ENCODE results near the gene DMC1. TPM values are rescaled to one million over a fixed set of nuclear protein-coding genes. Genes with fewer than 3 reads are reported as not detected.
A peak's percentile ranks its signal among the peaks of the same experiment; 100 is the strongest.

The DMC1 gene
- total RNA-seq, 5 donors from 2014 or later (not counting 1 experiment from before 2014, with no cell fraction given) = 0.55 to 0.78 (median 0.68) TPM; not detected in 1

DNA sequence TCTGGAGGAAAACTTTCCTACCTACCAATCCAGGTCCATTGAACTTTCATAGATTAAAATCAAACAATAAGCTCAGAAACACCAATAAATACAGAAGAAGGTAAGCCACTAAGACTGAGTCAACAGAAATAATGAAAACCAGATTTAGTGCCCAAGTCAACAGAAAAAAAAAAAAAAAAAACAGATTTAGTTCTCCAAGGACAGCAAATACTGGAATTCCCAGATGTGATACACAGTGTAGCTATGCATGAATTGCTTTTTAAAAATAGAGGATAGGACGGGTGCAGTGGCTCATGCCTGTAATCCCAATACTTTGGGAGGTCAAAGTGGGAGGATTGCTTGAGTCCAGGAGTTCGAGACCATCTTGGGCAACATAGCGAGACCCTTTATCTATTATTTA is 15.7 kb downstream of the DMC1 start:
- ChIA-PET POLR2A (no interaction called here), CTCF (interaction anchor here in 1 of 2 donors (0.6 to 0.7 kb wide), 3 partner anchors 110 to 786 kb away, joined by 3 to 7 read pairs (median 5); no protein-coding TSS in a partner anchor)
- no peaks in the 10 kb centered on the region for H3K4me1 Mint-ChIP-seq
- no peaks in the 10 kb centered on the region for H3K36me3 ChIP-seq (ENCODE audit: control insufficient read depth in 2 of 2, extremely low read depth in 1 of 2, insufficient read depth in 1 of 2, low read length in 1 of 2)
- H3K27me3 Mint-ChIP-seq = no peaks in the 10 kb centered on the region
- no peak overlapping the region for H3K27ac ChIP-seq (ENCODE audit: low read length)
- no peak overlapping the region for H3K4me3 ChIP-seq (ENCODE audit: control insufficient read depth in 1 of 2, extremely low read depth in 1 of 2, low read length in 1 of 2)
- ATAC-seq (replicated peaks in 1 of 4) = no peak
- H3K27me3 ChIP-seq (replicated peaks in 1 of 2; ENCODE audit: control insufficient read depth in 2 of 2, extremely low read depth in 1 of 2, insufficient read depth in 2 of 2, low read length in 1 of 2) = no peaks in the 10 kb centered on the region
- H3K27ac Mint-ChIP-seq = no peak overlapping the region
- no peak for DNase-seq
- no CpG with 5 or more reads among the region's 3 CpGs for WGBS (ENCODE audit: insufficient coverage)
- no peaks in the 10 kb centered on the region for H3K36me3 Mint-ChIP-seq
- H3K9me3 ChIP-seq = no peaks in the 10 kb centered on the region
- no peak overlapping the region for H3K4me3 Mint-ChIP-seq
- no peaks in the 10 kb centered on the region for H3K4me1 ChIP-seq (ENCODE audit: control insufficient read depth in 1 of 2, extremely low read depth in 1 of 2, insufficient read depth in 2 of 2, low read length in 2 of 2)
- H3K9me3 Mint-ChIP-seq = no peaks in the 10 kb centered on the region

DNA sequence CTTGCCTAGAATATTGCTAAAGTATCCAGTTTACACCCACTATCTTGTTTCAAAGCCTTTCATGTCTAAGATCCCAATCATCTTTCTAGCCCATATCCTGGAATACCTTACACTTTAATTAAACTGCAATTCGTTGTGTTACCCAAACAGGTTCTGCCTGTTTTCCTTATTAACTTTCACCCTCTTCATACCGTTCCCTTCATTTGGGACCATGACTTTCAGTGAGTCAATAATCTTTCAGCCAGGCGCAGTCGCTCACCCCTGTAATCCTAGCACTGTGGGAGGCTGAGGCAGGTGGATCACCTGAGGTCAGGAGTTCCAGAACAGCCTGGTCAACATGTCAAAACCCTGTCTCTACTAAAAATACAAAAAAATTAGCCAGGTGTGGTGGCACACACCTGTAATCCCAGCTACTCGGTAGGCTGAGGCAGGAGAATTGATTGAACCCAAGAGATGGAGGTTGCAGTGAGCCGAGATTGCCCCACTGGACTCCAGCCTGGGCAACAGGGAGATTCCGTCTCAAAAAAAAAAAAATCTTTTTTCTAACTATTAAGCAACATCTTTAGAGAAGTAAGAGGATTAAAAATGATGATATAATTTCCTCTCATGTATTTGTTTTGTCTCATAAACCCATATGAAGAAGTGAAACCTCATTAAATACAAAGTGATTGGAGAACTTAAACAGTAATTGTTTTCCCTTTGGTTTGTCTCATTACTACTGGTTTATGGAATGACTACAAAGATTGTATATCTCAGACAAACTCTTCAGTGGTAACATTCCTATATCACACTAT is 20.7 kb downstream of the DMC1 start:
- no peak overlapping the region for H3K4me3 Mint-ChIP-seq
- no peak for ATAC-seq (replicated peaks in 1 of 4)
- no peak overlapping the region for H3K27ac Mint-ChIP-seq
- H3K27me3 Mint-ChIP-seq = no peaks in the 10 kb centered on the region
- POLR2A ChIA-PET = no interaction called here
- peaks cover 0 to 4% (median under 1%) of the 10 kb centered on the region in 3 donors for H3K9me3 Mint-ChIP-seq
- Histone ChIP-seq H3K27me3 (replicated peaks in 1 of 2; ENCODE audit: control insufficient read depth in 2 of 2, extremely low read depth in 1 of 2, insufficient read depth in 2 of 2, low read length in 1 of 2) (no peaks in the 10 kb centered on the region), H3K4me1 (ENCODE audit: control insufficient read depth in 1 of 2, extremely low read depth in 1 of 2, insufficient read depth in 2 of 2, low read length in 2 of 2) (no peaks in the 10 kb centered on the region), H3K27ac (ENCODE audit: low read length) (no peak overlapping the region), H3K4me3 (ENCODE audit: control insufficient read depth in 1 of 2, extremely low read depth in 1 of 2, low read length in 1 of 2) (no peak overlapping the region), H3K36me3 (ENCODE audit: control insufficient read depth in 2 of 2, extremely low read depth in 1 of 2, insufficient read depth in 1 of 2, low read length in 1 of 2) (no peaks in the 10 kb centered on the region), H3K9me3 (no peaks in the 10 kb centered on the region)
- 90% methylated on average over 2 of the region's 7 CpGs for WGBS (ENCODE audit: insufficient coverage)
- CTCF ChIA-PET = no interaction called here
- peaks cover 1% of the 10 kb centered on the region for H3K36me3 Mint-ChIP-seq
- no peaks in the 10 kb centered on the region for H3K4me1 Mint-ChIP-seq
- DNase-seq = no peak

GRCh38 chr22:38540701-38541100 is 29.3 kb downstream of the DMC1 start:
- H3K4me1 ChIP-seq (ENCODE audit: control insufficient read depth in 1 of 2, extremely low read depth in 1 of 2, insufficient read depth in 2 of 2, low read length in 2 of 2) = no peaks in the 10 kb centered on the region
- H3K27ac Mint-ChIP-seq = no peak overlapping the region
- H3K36me3 Mint-ChIP-seq = peaks cover 11% of the 10 kb centered on the region
- no peak overlapping the region for H3K27ac ChIP-seq (ENCODE audit: low read length)
- H3K27me3 Mint-ChIP-seq = no peaks in the 10 kb centered on the region
- no peaks in the 10 kb centered on the region for H3K36me3 ChIP-seq (ENCODE audit: control insufficient read depth in 2 of 2, extremely low read depth in 1 of 2, insufficient read depth in 1 of 2, low read length in 1 of 2)
- ChIA-PET CTCF (no interaction called here), POLR2A (no interaction called here)
- no peak overlapping the region for H3K4me3 Mint-ChIP-seq
- WGBS (ENCODE audit: insufficient coverage) = no CpG with 5 or more reads among the region's 2 CpGs
- no peak for DNase-seq
- H3K9me3 ChIP-seq = no peaks in the 10 kb centered on the region
- no peaks in the 10 kb centered on the region for H3K4me1 Mint-ChIP-seq
- H3K27me3 ChIP-seq (replicated peaks in 1 of 2; ENCODE audit: control insufficient read depth in 2 of 2, extremely low read depth in 1 of 2, insufficient read depth in 2 of 2, low read length in 1 of 2) = no peaks in the 10 kb centered on the region
- ATAC-seq (replicated peaks in 1 of 4) = no peak
- peaks cover 5 to 28% (median 22%) of the 10 kb centered on the region in 3 donors for H3K9me3 Mint-ChIP-seq
- H3K4me3 ChIP-seq (ENCODE audit: control insufficient read depth in 1 of 2, extremely low read depth in 1 of 2, low read length in 1 of 2) = no peak overlapping the region

GRCh38 chr22:38531251-38531938 is 38.6 kb downstream of the DMC1 start:
- H3K4me3 ChIP-seq (ENCODE audit: control insufficient read depth in 1 of 2, extremely low read depth in 1 of 2, low read length in 1 of 2) = no peak overlapping the region
- H3K27ac Mint-ChIP-seq = peak overlapping the region; percentile 85 to 86
- H3K36me3 ChIP-seq (ENCODE audit: control insufficient read depth in 2 of 2, extremely low read depth in 1 of 2, insufficient read depth in 1 of 2, low read length in 1 of 2) = no peaks in the 10 kb centered on the region
- peak overlapping the region; percentile 10 to 60 (median 29) for H3K4me3 Mint-ChIP-seq
- peaks cover 9 to 14% (median 9%) of the 10 kb centered on the region in 3 donors for H3K4me1 Mint-ChIP-seq
- POLR2A ChIA-PET = no interaction called here
- H3K9me3 Mint-ChIP-seq = no peaks in the 10 kb centered on the region
- H3K36me3 Mint-ChIP-seq = no peaks in the 10 kb centered on the region
- CTCF ChIA-PET = interaction anchor here in 1 of 2 donors (0.8 kb wide), 1 partner anchor 8 kb away, joined by 3 read pairs; no protein-coding TSS in a partner anchor
- ATAC-seq (replicated peaks in 1 of 4) (peak; percentile 34 to 62 (median 55)), DNase-seq (no peak)
- H3K27me3 Mint-ChIP-seq = no peaks in the 10 kb centered on the region
- H3K9me3 ChIP-seq = no peaks in the 10 kb centered on the region
- H3K4me1 ChIP-seq (ENCODE audit: control insufficient read depth in 1 of 2, extremely low read depth in 1 of 2, insufficient read depth in 2 of 2, low read length in 2 of 2) = peaks cover 11 to 12% of the 10 kb centered on the region in 2 experiments
- WGBS (ENCODE audit: insufficient coverage) = no CpG with 5 or more reads among the region's 4 CpGs
- H3K27ac ChIP-seq (ENCODE audit: low read length) = peak overlapping the region; percentile 63
- no peaks in the 10 kb centered on the region for H3K27me3 ChIP-seq (replicated peaks in 1 of 2; ENCODE audit: control insufficient read depth in 2 of 2, extremely low read depth in 1 of 2, insufficient read depth in 2 of 2, low read length in 1 of 2)

- ChIA-PET CTCF (no interaction called here), POLR2A (interaction anchor here in 1 of 2 donors (0.5 kb wide), 1 partner anchor 27 kb away, joined by 6 read pairs; no protein-coding TSS in a partner anchor)
- DNase-seq = no peak
- H3K4me1 ChIP-seq (ENCODE audit: control insufficient read depth in 1 of 2, extremely low read depth in 1 of 2, insufficient read depth in 2 of 2, low read length in 2 of 2) = no peaks in the 10 kb centered on the region
- no peaks in the 10 kb centered on the region for H3K9me3 ChIP-seq
- no peaks in the 10 kb centered on the region for H3K36me3 Mint-ChIP-seq
- no peak overlapping the region for H3K27ac Mint-ChIP-seq
- no peaks in the 10 kb centered on the region for H3K9me3 Mint-ChIP-seq
- H3K36me3 ChIP-seq (ENCODE audit: control insufficient read depth in 2 of 2, extremely low read depth in 1 of 2, insufficient read depth in 1 of 2, low read length in 1 of 2) = no peaks in the 10 kb centered on the region
- no peaks in the 10 kb centered on the region for H3K4me1 Mint-ChIP-seq
- H3K4me3 Mint-ChIP-seq = no peak overlapping the region
- WGBS (ENCODE audit: insufficient coverage) = 72% methylated on average over 3 of the region's 3 CpGs
- H3K4me3 ChIP-seq (ENCODE audit: control insufficient read depth in 1 of 2, extremely low read depth in 1 of 2, low read length in 1 of 2) = no peak overlapping the region
- no peaks in the 10 kb centered on the region for H3K27me3 ChIP-seq (replicated peaks in 1 of 2; ENCODE audit: control insufficient read depth in 2 of 2, extremely low read depth in 1 of 2, insufficient read depth in 2 of 2, low read length in 1 of 2)
- H3K27ac ChIP-seq (ENCODE audit: low read length) = no peak overlapping the region
- H3K27me3 Mint-ChIP-seq = peaks cover 4% of the 10 kb centered on the region in 2 donors
- no peak for ATAC-seq (replicated peaks in 1 of 4)
Measured at GRCh38 chr22:38524429-38524828, 45.6 kb downstream of the DMC1 start.

GRCh38 chr22:38523479-38523878 is 46.5 kb downstream of the DMC1 start:
- no peaks in the 10 kb centered on the region for H3K36me3 ChIP-seq (ENCODE audit: control insufficient read depth in 2 of 2, extremely low read depth in 1 of 2, insufficient read depth in 1 of 2, low read length in 1 of 2)
- no peaks in the 10 kb centered on the region for H3K9me3 ChIP-seq
- ChIA-PET POLR2A (interaction anchor here in 1 of 2 donors (0.5 kb wide), 1 partner anchor 161 kb away, joined by 9 read pairs; no protein-coding TSS in a partner anchor), CTCF (interaction anchor here in 1 of 2 donors (1.2 kb wide), 1 partner anchor 8 kb away, joined by 3 read pairs; no protein-coding TSS in a partner anchor)
- no peaks in the 10 kb centered on the region for H3K27me3 ChIP-seq (replicated peaks in 1 of 2; ENCODE audit: control insufficient read depth in 2 of 2, extremely low read depth in 1 of 2, insufficient read depth in 2 of 2, low read length in 1 of 2)
- no peak for DNase-seq
- H3K27ac ChIP-seq (ENCODE audit: low read length) = no peak overlapping the region
- WGBS (ENCODE audit: insufficient coverage) = 100% methylated on average over 1 of the region's 5 CpGs
- no peaks in the 10 kb centered on the region for H3K36me3 Mint-ChIP-seq
- H3K4me3 Mint-ChIP-seq = no peak overlapping the region
- H3K27ac Mint-ChIP-seq = no peak overlapping the region
- no peaks in the 10 kb centered on the region for H3K4me1 Mint-ChIP-seq
- peaks cover 4% of the 10 kb centered on the region in 2 donors for H3K27me3 Mint-ChIP-seq
- H3K4me3 ChIP-seq (ENCODE audit: control insufficient read depth in 1 of 2, extremely low read depth in 1 of 2, low read length in 1 of 2) = no peak overlapping the region
- no peak for ATAC-seq (replicated peaks in 1 of 4)
- H3K4me1 ChIP-seq (ENCODE audit: control insufficient read depth in 1 of 2, extremely low read depth in 1 of 2, insufficient read depth in 2 of 2, low read length in 2 of 2) = no peaks in the 10 kb centered on the region
- H3K9me3 Mint-ChIP-seq = no peaks in the 10 kb centered on the region
